BE2C (cell line): ENCODE measurements around the gene TGIF2. TPM values are rescaled to one million over a fixed set of nuclear protein-coding genes. Genes with fewer than 3 reads are reported as not detected.

ENCODE experiments used
- DNase-seq: peaks from one replicate; pipeline ENCODE4 v3.0.0-alpha.2; 2020
- H3K27me3 ChIP-seq: fragments of 250-450 bp; sonication (Bioruptor Pico); 2 replicates; pipeline ENCODE4 v1.5.1; 2020; ENCODE audit warnings: mild to moderate bottlenecking
- H3K36me3 ChIP-seq: fragments of 250-450 bp; sonication (Bioruptor Pico); 2 replicates; pipeline ENCODE4 v1.5.1; 2020; ENCODE audit warnings: mild to moderate bottlenecking
- H3K4me1 ChIP-seq: fragments of 250-450 bp; sonication (Bioruptor Pico); 2 replicates; pipeline ENCODE4 v1.5.1; 2020
- H3K4me3 ChIP-seq: 2 replicates; pipeline ENCODE4 v1.5.1; 2011; ENCODE audit warnings: low read depth, low read length
- H3K9me3 ChIP-seq: fragments of 250-450 bp; sonication (Bioruptor Pico); 2 replicates; pipeline ENCODE4 v1.5.1; 2020
- CTCF ChIP-seq: IDR thresholded peaks from 2 replicates; pipeline ENCODE4 v1.5.1; 2012; ENCODE audit warnings: mild to moderate bottlenecking, low read depth, low read length
- polyA plus RNA-seq: library from polyadenylated mRNA; unstranded; fragments of >200 nt; gene quantifications from one replicate; pipeline ENCODE4 v1.2.1, GENCODE V29; 2012; ENCODE audit warnings: low read depth, missing spikeins; ENCODE audit not compliant: insufficient read length, insufficient read depth

Gene TGIF2
- polyA plus RNA-seq: 6.2 TPM

GRCh38 chr20:36573103-36573797 is at the start of gene TGIF2:
TGIF2 (plus strand) TSS chr20:36573597; CDS start chr20:36578775, 5,178 bp downstream.
- H3K4me1 ChIP-seq: peaks cover 7% of the 10 kb centered on the region; the same call in 1 of the 2 replicates
- no peaks in the 10 kb centered on the region for H3K27me3 ChIP-seq
- DNase-seq: peak; percentile 92
- H3K9me3 ChIP-seq: no peaks in the 10 kb centered on the region
- no peaks in the 10 kb centered on the region; the same call in 1 of the 2 replicates for H3K36me3 ChIP-seq
- TF ChIP-seq CTCF: no peak
- H3K4me3 ChIP-seq: peak within 1 kb of the TSS; percentile 86

GRCh38 chr20:36525620-36526365 is 47.6 kb upstream of the TGIF2 start:
- TF ChIP-seq CTCF: no peak
- no peak for DNase-seq
- Histone ChIP-seq H3K27me3 (no peaks in the 10 kb centered on the region), H3K9me3 (no peaks in the 10 kb centered on the region), H3K36me3 (peaks cover 29% of the 10 kb centered on the region), H3K4me3 (no peak overlapping the region), H3K4me1 (peaks cover 6% of the 10 kb centered on the region; the same call in 1 of the 2 replicates)

GRCh38 chr20:36526521-36527011 is 46.8 kb upstream of the TGIF2 start:
- peaks cover 29% of the 10 kb centered on the region for H3K36me3 ChIP-seq
- no peak for DNase-seq
- H3K9me3 ChIP-seq: no peaks in the 10 kb centered on the region
- no peak overlapping the region for H3K4me3 ChIP-seq
- H3K4me1 ChIP-seq: peaks cover 6% of the 10 kb centered on the region; the same call in 1 of the 2 replicates
- no peak for TF ChIP-seq CTCF
- H3K27me3 ChIP-seq: no peaks in the 10 kb centered on the region

GRCh38 chr20:36527331-36528125 is 45.9 kb upstream of the TGIF2 start:
- Histone ChIP-seq H3K9me3 (no peaks in the 10 kb centered on the region), H3K4me3 (no peak overlapping the region), H3K27me3 (no peaks in the 10 kb centered on the region), H3K4me1 (peaks cover 6% of the 10 kb centered on the region; the same call in 1 of the 2 replicates), H3K36me3 (peaks cover 29% of the 10 kb centered on the region)
- DNase-seq: no peak
- no peak for TF ChIP-seq CTCF

GRCh38 chr20:36528176-36528874 is 45.1 kb upstream of the TGIF2 start:
- no peak for TF ChIP-seq CTCF
- H3K36me3 ChIP-seq: peaks cover 29% of the 10 kb centered on the region
- DNase-seq: no peak
- H3K4me3 ChIP-seq: no peak overlapping the region
- H3K9me3 ChIP-seq: no peaks in the 10 kb centered on the region
- peaks cover 6% of the 10 kb centered on the region; the same call in 1 of the 2 replicates for H3K4me1 ChIP-seq
- H3K27me3 ChIP-seq: no peaks in the 10 kb centered on the region
